Skeletal muscle satellite cell (primary cell): ENCODE results near the gene LZTS2. TPM values are rescaled to one million over a fixed set of nuclear protein-coding genes. Genes with fewer than 3 reads are reported as not detected.

ENCODE experiments used
- H3K27me3 ChIP-seq: 2 replicates; pipeline ENCODE4 v1.7.0; 2013; ENCODE audit warnings: low read length; ENCODE audit not compliant: control insufficient read depth, insufficient read depth
- H3K36me3 ChIP-seq: 2 replicates; pipeline ENCODE4 v1.7.0; 2013; ENCODE audit warnings: mild to moderate bottlenecking, control low read depth, low read length; ENCODE audit not compliant: insufficient read depth
- H3K4me1 ChIP-seq: 2 replicates; pipeline ENCODE4 v1.7.0; 2013; ENCODE audit warnings: low read length; ENCODE audit not compliant: control insufficient read depth, insufficient read depth
- H3K4me2 ChIP-seq: 2 replicates; pipeline ENCODE4 v1.7.0; 2013; ENCODE audit warnings: mild to moderate bottlenecking, low read length
- H3K4me3 ChIP-seq: 2 replicates; pipeline ENCODE4 v1.7.0; 2013; ENCODE audit warnings: low read length
- H3K9ac ChIP-seq: 2 replicates; pipeline ENCODE4 v1.7.0; 2013; ENCODE audit warnings: mild to moderate bottlenecking, low read depth, low read length, moderate library complexity
- H3K9me3 ChIP-seq: replicated peaks from 2 replicates; pipeline ENCODE4 v1.7.0; 2013; ENCODE audit warnings: mild to moderate bottlenecking, control low read depth, low read length
- small RNA-seq: library from RNA; depleted of rRNA; stranded (forward); fragments of <200 nt; gene quantifications from one replicate; pipeline ENCODE3, GENCODE V24; 2012

LZTS2 gene

DNA sequence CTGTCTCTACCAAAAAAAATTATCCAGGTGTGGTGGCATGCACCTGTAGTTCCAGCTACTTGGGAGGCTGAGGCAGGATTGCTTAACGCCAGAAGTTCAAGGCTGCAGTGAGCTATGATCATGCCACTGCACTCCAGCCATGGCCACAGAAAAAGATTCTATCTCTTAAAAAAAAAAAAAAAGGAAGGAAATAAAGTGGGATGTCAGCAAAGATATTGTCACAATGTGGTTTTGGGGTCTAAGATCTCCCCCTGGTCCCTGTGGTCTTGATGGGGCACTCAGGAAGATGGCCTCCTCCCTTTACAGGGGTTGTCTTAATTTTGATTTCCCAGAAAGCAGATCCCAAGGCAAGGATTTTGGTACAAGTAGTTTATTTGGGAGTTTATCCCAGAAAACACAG lies 54.7 kb downstream of the LZTS2 start:
- peaks cover 33% of the 10 kb centered on the region for H3K4me1 ChIP-seq

GRCh38 chr10:101054876-101055275 lies 55.3 kb downstream of the LZTS2 start:
- no peak overlapping the region for H3K4me3 ChIP-seq
- no peak overlapping the region for H3K4me2 ChIP-seq
- peaks cover 3% of the 10 kb centered on the region for H3K27me3 ChIP-seq
- peaks cover 38% of the 10 kb centered on the region for H3K4me1 ChIP-seq
- no peak overlapping the region for H3K9ac ChIP-seq
- no peaks in the 10 kb centered on the region for H3K36me3 ChIP-seq
- no peaks in the 10 kb centered on the region for H3K9me3 ChIP-seq

More for the DNA sequence above, 54.7 kb downstream of the LZTS2 start:
- H3K9me3 ChIP-seq, result no peaks in the 10 kb centered on the region
- no peaks in the 10 kb centered on the region for H3K36me3 ChIP-seq
- peaks cover 5% of the 10 kb centered on the region for H3K27me3 ChIP-seq
- no peak overlapping the region for H3K4me3 ChIP-seq
- no peak overlapping the region for H3K9ac ChIP-seq
- H3K4me2 ChIP-seq, result no peak overlapping the region

DNA sequence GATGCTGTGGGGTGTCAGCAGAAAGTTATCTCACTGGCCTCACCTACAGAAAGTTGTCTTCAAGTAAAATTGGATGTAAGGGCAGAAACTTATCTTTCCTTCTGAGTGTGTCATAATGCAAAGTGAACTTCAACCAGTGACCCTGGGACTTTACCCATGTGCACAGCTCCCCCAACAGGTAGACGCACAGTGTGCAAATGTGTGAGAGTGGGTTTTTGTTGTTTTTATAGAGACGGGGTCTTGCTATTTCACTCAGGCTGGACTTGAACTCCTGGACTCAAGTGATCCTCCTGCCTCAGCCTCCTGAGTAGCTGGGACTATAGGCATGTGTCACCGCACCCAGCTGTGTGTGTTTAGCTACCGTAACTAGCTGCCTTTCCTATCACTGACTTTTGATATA lies 55.8 kb downstream of the LZTS2 start:
- H3K9me3 ChIP-seq, result no peaks in the 10 kb centered on the region
- H3K4me1 ChIP-seq, result peaks cover 33% of the 10 kb centered on the region
- H3K4me3 ChIP-seq, result no peak overlapping the region
- H3K4me2 ChIP-seq, result no peak overlapping the region
- H3K27me3 ChIP-seq, result no peaks in the 10 kb centered on the region
- H3K9ac ChIP-seq, result no peak overlapping the region
- H3K36me3 ChIP-seq, result no peaks in the 10 kb centered on the region

DNA sequence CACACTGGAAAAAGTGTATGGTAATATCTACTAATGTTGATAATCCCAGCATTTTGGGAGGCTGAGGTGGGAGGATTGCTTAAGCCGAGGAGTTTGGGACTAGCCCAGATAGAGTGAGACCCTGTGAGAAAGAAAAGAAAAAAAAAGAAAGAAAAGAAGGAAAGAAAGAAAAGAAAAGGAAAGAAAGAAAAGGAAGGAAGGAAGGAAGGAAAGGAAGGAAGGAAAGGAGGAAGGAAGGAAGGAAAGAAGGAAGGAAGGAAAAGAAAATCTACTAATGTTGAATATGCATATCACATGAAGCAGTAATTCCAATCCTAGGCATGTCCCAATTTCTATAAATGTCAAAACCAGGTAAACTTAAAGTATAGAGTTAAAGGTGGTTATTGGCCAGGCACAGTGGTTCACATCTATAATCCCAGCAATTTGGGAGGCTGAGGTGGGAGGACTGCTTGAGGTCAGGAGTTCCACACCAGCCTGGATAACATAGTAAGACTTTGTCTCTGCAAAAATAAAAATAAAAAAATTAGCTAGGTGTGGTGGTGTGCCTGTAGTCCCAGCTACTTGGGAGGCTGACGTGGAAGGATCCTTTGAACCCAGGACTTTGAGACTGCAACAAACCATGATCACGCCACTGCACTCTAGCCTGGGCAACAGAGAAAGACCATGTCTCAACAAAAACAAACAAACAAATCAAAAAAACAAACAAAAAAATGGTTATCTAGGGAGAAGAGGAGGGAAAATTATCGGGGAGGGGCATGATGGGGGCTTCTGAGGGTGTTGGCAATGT lies 57.0 kb downstream of the LZTS2 start:
- Histone ChIP-seq H3K27me3 (no peaks in the 10 kb centered on the region), H3K4me1 (peaks cover 35% of the 10 kb centered on the region), H3K9ac (no peak overlapping the region), H3K4me3 (no peak overlapping the region), H3K9me3 (no peaks in the 10 kb centered on the region), H3K4me2 (no peak overlapping the region), H3K36me3 (no peaks in the 10 kb centered on the region)

Small RNA genes within 50 kb of the gene (small RNA-seq; reads per million reads assigned to genes)
- gene MIR608, result not detected
